NOMO-1 treated with DMSO at 0.1 percent for 48 hours (cell line): ENCODE results near the gene TOGARAM2.

Experiments used
- DNase-seq: peaks from one replicate; lab custom pipeline; 2025; ENCODE audit not compliant: unreplicated experiment; lab: John Stamatoyannopoulos, UW

The TOGARAM2 gene

GRCh38 chr2:28997847-28998735 lies 17.0 kb downstream of the TOGARAM2 start:
- no peak for DNase-seq

DNA sequence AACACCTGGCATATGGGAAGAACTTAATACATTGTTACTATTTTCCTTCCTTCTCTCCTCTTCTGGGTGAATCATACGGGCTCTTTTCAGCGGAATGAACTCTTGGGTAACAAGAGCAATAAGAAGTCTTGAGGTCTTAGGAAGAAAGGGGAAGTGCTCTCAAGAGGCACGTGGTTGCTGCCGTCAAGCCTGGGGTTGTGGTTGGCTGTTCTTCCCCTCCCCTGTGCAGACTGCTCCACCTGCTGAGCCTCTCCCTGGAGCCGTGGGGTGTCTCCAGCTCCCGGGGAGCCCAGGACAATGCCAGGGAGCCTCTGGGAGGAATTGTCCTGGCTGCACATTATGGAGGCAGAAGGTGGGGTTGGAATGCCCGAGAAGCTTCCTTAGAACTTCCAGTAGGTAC lies 19.4 kb downstream of the TOGARAM2 start:
- DNase-seq = peak; percentile 97

DNA sequence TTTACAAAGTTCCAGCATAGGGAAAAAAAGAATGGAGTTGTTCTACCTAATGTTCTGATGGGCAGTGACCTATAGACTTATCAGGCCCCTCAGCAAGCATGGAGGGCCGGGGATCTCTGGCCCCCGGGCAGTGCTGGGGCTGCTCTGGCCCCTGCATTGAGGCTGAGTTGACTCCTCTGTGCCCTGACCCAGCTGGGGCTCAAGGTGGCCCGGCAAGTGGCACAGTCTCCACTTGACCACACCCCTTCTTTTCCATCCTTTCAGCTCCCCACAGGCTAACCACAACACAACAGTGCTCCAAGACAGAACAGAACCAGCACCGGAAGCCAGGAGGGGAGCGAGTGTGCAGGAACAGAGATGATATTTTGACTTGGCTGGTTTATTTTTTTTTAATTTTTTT lies 19.9 kb downstream of the TOGARAM2 start:
- no peak for DNase-seq

DNA sequence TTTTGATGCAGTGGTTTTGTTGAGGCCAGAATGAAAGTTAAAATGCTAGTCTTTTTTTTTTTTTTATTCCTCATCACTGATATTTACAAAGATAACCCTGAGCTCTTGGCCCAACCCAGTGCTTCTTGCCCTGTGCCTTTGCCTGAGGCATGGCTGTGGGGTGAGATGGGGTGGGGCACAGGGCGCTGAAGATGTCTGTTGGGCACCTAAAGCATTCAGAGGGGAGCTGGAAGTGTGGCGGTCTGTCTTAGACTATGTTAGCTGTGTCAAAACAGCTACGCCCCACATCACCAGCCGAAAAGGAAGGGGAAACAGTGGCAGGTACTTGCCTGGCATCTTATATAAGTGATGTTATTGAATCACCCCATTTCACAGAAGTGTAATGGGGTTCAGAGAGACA lies 20.7 kb downstream of the TOGARAM2 start:
- no peak for DNase-seq

- DNase-seq = no peak
Observed at GRCh38 chr2:29004755-29005154, 23.7 kb downstream of the TOGARAM2 start.

DNA sequence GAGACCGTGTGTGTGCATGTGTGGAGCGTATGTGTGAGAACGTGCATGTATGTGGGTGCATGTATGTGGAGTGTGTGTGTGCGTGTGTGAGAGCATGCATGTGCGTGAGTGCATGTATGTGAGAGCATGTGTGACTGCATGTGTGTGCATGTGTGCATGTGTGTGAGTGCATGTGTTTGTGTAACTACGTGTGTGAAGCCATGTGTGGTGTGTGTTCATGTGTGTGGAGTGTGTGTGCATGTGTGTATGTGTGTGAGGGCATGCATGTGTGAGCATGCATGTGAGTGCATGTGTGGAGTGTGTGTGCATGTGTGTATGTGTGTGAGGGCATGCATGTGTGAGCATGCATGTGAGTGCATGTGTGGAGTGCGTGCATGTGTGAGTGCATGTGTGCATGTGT lies 24.2 kb downstream of the TOGARAM2 start:
- no peak for DNase-seq

DNA sequence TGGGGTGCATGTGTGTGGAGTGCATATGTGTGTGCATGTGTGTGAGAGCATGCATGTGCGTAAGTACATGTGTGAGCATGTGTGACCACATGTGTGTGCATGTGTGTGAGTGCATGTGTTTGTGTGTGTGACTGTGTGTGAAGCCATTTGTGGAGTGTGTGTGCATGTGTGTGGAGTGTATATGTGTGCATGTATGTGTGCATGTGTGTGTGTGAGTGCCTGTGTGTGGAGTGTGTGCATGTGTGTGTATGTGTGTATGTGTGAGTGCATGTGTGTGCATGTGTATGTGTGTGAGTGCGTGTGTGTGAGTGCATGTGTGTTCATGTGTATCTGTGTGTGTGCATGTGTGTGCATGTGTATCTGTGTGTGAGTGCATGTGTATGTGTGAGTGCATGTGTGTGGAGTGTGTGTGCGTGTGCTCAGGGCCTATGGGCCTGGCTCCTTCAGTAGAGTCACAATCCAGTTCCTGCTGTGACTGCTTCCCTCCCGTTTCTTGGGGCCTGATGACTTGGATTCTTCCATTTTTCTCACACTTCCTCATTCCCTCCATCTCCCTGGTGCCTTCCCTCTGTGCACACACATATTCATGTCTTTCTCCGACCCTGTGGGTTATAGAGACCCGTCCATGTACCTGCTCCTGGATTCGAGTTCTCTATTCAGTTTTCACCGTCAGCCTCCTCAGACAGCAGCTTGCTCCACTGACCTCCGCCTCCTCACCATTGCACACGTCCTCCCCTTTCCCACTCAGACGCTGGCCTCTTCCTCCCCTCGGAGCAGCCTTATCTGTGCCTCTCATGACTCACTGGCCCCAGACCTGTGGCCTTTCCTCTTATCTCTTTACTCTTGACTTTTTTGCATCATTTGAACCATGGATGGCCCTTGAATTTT lies 25.2 kb downstream of the TOGARAM2 start:
- no peak for DNase-seq

DNA sequence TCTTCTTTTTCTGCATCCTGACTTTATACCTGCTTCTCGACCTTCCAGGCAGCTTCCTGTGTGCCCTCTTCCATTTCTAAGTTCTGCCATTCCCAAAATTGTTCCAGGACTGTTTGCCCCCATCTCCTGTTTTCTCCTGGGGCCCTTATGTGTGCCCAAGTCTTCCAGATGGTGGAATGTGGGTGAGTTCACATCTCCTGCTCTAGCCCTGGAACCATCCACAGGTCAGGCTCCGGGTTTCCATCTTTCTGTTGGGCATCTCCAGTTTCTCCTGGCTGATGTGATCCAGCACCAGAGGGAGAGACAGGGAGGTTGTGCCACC lies 25.8 kb downstream of the TOGARAM2 start:
- DNase-seq = no peak

DNA sequence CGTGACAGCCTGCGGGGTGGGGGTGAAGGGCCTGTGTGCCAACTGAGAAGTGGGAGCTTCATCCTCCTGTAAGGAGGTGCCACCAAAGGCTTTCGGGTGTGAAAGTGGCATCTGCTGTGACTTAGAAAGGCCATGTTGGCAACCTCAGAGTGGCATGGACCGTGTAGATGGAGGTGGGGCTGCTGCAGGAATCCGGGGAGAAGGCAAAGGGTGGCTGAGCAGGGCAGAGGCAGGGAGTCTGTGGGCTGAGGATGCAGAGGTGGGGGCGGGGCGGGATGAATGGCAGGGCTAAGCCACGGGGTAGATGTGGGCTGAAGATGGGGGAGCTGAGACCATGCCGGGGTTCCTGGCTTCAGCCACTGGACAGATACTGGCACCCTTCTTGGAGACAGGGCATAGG lies 28.2 kb downstream of the TOGARAM2 start:
- no peak for DNase-seq

DNA sequence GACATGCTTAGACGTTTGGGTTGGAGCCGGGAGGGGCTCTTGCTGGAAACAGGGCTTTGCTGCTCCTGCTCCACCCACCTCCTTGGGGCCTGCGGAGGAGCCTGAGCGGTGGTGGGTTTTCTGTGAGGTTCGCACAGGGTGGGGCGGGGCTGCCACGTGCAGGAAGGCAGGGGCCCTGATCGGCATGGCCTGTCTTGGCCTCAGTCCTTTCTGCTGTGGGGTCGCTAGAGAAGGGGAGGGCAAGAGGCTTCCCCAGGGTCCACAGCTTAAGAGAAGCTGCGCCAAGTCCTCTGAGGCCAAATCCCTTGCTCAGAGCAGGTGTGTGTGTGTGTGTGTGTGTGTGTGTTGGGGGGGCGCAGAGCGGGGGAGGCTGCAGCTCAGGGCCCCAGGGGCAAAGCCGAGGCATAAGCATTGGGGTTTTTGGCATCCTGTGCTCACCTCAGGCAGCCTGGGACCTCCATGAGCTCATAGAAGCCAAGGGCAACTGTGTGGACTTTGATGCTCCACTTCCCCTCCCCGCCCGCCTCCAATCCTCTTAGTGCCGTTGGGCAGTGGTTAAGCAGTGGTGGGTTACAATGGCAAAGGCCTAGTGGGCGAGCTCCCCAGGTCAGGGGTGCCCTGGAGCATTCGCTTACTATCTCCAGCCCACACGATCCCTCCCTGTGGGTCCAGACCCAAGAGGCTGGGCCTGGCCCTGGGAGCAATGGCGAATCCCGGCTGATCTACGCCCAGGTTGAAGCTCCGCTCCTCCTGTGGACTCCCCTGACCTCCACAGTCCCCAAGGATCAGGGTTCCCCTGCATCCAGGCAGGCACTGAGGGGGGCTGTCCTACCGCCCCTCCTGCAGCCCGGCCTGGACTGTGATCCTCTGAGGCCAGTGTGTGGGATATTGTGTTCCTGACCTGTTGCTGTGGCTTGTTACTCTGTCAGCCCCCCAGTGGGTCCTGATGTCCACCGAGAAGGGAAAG lies 28.9 kb downstream of the TOGARAM2 start:
- DNase-seq = no peak

DNA sequence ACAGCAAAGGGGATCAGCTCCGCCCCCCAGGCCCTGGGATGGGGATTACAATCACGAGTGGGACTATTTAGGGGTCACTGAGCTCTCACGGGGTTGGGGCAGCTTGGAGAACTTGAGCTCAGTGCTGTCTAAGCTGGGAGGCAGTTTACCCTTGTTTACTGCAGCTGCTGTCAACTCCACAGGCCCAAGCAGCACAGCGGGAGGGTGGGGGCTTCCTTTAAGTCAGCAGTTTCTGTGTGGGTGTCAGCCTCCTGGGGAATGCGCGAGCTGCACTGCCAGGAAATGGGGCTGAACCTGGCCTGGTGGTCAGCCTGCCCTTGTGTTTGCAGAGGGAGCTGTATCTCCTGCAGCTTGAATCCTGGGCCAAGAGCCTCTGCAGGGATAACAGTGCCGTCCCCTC lies 29.8 kb downstream of the TOGARAM2 start:
- no peak for DNase-seq

GRCh38 chr2:29011418-29012060 lies 30.4 kb downstream of the TOGARAM2 start:
- no peak for DNase-seq

DNA sequence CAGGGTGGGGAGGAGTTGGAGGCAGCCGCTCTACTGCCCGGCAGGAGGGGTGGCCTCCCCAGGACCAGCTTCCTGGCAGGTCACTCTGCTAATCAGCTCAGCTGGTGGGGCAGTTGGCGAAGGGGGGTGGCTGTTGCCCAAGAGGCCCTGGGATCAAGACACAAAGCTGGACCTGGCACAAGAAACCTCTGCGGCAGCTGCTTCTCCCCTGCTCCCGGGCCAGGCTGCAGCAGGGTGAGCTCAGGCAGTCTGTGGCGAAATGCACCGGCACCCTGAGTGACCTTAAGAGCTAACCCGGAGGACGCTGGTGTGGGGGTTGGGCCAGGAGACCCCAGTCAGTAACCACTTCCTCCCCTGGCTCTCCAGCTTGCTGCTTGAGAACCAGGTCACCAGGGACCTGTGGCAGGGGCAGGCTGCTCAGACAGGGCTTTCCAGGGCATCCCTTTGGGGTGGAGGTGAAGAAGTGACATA lies 31.1 kb downstream of the TOGARAM2 start:
- DNase-seq = peak; percentile 56

DNA sequence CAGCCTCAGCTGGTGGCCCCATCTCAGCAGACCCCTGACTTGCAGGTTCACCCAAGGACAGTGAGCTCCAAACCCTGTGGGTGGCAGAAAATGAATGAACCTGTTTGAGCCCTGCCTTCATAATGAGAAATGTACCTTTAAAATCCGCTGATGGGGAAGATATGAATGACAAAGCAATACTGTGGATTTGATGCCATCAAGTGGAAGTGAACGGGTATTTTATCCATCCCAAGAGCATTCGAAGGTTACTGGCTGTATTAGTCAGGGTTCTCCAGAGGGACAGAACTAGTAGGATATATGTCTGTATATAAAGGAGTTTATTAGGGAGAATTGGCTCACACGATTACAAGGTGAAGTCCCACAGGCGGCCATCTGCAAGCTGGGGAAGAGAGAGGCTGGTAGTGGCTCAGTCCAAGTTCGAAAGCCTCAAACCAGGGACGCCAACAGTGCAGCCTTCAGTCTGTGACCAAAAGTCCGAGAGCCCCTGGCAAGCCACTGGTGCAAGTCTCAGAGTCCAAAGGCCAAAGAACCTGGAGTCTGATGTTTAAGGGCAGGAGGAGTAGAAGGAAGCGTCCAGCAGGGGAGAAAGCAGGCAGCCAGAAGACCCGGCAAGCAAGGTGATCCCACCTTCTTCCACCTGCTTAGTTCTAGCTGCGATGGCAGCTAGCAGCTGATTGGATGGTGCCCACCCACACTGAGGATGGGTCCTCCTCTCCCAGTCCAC lies 32.1 kb downstream of the TOGARAM2 start:
- peak; percentile 12 for DNase-seq

DNA sequence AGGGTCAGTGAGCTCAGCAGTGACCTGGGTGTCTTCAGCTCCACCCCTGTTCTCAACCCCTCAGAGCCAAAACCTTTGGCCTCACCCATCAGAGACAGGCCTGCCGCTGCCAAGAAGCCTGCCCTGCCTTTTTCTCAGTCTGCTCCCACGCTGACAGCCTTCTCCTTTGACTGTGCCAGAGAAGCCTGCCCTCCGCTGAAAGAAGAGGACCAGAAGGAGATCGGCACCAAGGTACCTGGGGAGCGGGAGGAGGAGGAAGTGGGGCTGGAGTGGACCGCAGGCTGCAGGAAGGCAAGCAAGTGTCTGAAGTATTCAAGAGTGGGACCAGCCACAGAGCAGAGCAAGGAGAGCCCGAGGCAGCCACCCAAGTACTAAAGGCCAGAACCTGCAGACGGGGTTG lies 33.2 kb downstream of the TOGARAM2 start:
- DNase-seq = no peak

- peak; percentile 73 for DNase-seq
Observed at GRCh38 chr2:29014811-29015421, 33.8 kb downstream of the TOGARAM2 start.

DNA sequence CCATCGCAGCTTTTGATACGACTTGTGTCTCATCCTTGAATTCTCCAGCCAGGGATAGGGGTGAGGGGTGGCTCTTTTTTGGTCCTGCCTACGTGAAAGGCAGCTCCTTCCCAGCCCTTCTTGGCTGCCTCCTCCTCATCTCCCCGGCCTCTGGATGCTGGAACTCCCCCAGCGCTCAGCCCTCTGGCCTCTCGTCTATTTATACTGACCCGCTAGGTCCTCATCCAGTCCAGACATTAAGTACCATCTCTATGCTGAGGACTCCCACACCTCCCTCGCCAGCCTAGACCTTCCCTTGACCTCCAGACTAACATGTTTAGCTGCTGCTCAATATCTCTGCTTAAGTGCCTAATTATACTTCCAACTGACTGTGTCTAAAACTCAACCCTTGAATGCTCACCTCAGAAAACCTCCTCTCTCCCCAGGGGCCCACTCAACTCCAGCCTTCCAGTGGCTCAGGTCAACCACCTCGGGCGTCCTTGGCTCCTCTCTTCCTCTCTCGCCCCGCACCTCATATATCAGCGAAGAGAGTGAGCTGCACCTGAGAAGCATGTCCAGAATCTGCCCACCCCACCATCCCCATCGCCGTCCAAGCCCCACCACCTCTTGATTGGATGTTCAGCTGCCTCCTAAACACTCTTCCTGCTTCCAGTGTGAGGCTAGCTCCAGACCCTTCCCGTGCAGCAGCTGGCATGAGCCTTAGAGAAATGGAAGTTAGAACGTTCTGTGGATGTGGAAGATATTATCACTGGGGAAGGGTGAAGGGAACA lies 34.8 kb downstream of the TOGARAM2 start:
- no peak for DNase-seq

- no peak for DNase-seq
Observed at GRCh38 chr2:29016504-29016903, 35.4 kb downstream of the TOGARAM2 start.
